ENCODE data around the gene UGT1A1. TPM values are rescaled to one million over a fixed set of nuclear protein-coding genes. Genes with fewer than 3 reads are reported as not detected.
"Not testable (repeated sequence)": the region's sequence is repeated elsewhere in the genome, so short reads cannot be mapped to it uniquely, and the experiment has no call there.

Gene UGT1A1
- total RNA-seq, 1 donor from 2014 or later: not detected

DNA sequence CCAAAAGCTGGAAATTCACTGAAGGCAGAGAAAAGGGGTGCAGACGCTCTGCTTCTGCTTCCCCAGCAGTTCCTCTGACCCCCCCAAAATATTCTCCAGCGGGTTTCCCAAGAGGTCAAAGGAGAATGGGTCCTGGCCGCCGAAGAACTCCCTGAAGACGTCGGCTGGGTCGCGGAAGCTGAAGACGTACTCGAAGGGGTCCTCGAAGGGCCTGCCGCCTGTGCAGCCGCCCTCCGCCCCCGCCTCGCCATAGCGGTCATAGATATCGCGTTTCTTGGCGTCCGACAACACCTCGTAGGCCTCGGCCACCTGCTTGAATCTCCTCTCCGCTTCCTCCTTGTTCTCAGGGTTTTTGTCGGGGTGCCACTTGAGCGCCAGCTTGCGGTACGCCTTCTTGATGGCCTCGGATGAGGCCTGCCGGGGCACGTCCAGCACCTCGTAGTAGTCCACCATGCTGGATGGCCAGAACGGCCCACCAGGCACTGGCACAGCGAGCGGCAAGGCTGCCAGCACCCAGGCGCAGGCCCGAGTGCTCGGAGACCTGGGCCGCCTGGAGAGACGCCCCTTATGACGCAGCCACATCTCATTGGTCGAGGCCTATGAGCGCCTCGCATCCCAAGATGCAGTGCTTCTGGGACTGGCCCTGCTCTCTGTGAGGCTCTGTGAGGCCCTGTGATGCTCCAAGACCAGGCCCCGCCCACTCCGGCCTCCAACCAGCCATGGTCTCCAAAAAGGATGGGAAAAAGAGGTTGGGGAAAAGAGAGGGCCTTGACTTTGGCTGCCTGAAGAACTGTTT lies 16.4 kb upstream of the UGT1A1 start:
- no peak for DNase-seq (ENCODE audit: low spot score)
- TF ChIP-seq, protein P1, sequence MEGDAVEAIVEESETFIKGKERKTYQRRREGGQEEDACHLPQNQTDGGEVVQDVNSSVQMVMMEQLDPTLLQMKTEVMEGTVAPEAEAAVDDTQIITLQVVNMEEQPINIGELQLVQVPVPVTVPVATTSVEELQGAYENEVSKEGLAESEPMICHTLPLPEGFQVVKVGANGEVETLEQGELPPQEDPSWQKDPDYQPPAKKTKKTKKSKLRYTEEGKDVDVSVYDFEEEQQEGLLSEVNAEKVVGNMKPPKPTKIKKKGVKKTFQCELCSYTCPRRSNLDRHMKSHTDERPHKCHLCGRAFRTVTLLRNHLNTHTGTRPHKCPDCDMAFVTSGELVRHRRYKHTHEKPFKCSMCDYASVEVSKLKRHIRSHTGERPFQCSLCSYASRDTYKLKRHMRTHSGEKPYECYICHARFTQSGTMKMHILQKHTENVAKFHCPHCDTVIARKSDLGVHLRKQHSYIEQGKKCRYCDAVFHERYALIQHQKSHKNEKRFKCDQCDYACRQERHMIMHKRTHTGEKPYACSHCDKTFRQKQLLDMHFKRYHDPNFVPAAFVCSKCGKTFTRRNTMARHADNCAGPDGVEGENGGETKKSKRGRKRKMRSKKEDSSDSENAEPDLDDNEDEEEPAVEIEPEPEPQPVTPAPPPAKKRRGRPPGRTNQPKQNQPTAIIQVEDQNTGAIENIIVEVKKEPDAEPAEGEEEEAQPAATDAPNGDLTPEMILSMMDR (IDR thresholded peaks at IDR 0.05; ENCODE audit: unreplicated experiment): no peak
- peaks cover 2% of the 10 kb centered on the region for H3K27me3 Mint-ChIP-seq (ENCODE audit: unreplicated experiment)
- H3K4me3 Mint-ChIP-seq (ENCODE audit: unreplicated experiment): no peak overlapping the region
- no peak overlapping the region for H3K27ac Mint-ChIP-seq (ENCODE audit: unreplicated experiment)
- no peaks in the 10 kb centered on the region for H3K9me3 Mint-ChIP-seq (ENCODE audit: unreplicated experiment)
- H3K36me3 Mint-ChIP-seq (ENCODE audit: low read depth, unreplicated experiment): no peaks in the 10 kb centered on the region
- no peaks in the 10 kb centered on the region for H3K4me1 Mint-ChIP-seq (ENCODE audit: unreplicated experiment)

DNA sequence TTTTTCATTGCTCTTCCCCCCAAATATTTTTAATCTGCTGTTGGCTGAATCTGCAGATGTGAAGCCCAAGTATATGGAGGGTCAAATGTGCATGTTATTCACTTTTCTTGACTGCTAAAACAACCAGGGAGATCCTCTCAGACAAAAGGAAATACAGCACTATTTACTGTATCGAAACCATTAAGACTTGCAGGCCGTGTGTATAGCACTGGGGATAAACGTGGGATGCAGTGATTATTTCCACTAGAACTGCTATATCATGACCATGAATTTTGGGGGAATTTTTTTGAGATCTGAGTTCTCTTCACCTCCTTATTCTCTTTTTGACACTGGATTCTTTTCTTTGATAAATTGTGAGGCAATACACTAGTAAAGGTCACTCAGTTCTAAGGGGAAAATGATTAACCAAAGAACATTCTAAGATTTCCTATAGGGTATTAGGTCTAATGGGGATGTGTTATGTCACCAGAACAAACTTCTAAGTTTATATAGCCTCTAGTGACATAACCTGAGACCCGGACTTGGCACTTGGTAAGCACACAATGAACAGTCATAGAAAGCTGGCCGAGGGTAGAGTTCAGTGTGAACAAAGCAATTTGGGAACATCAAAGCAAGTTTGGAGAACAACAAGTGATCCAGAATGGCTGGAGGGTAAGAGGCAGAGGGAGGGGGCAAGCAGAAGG lies 14.9 kb upstream of the UGT1A1 start:
- DNase-seq (ENCODE audit: low spot score): no peak
- H3K36me3 Mint-ChIP-seq (ENCODE audit: low read depth, unreplicated experiment): no peaks in the 10 kb centered on the region
- TF ChIP-seq, protein P1 (IDR thresholded peaks at IDR 0.05; ENCODE audit: unreplicated experiment): no peak
- H3K27me3 Mint-ChIP-seq (ENCODE audit: unreplicated experiment): peaks cover 2% of the 10 kb centered on the region
- H3K9me3 Mint-ChIP-seq (ENCODE audit: unreplicated experiment): peaks cover 5% of the 10 kb centered on the region
- H3K4me3 Mint-ChIP-seq (ENCODE audit: unreplicated experiment): no peak overlapping the region
- no peaks in the 10 kb centered on the region for H3K4me1 Mint-ChIP-seq (ENCODE audit: unreplicated experiment)
- H3K27ac Mint-ChIP-seq (ENCODE audit: unreplicated experiment): no peak overlapping the region

DNA sequence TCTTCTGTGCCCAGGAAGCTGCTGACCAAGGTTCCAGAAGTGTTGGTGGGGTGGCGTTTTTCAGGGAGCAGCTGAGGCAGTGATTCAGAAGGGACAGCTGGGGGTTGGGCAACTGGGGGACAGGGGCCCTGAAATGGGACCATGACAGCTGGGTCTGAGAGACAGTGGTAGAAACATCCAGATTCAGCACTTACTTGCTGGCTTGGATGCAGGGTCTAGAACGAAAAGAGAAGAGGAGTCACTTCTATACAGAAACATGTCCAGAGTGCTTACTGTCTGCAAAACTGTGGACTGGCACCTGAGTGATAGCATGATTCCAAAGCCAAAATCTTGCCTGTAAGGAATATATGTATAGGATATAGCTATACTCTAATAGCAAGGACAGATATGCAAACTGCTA lies 14.2 kb upstream of the UGT1A1 start:
- H3K36me3 Mint-ChIP-seq (ENCODE audit: low read depth, unreplicated experiment); DNase-seq (ENCODE audit: low spot score); H3K9me3 Mint-ChIP-seq (ENCODE audit: unreplicated experiment): not testable (repeated sequence)

DNA sequence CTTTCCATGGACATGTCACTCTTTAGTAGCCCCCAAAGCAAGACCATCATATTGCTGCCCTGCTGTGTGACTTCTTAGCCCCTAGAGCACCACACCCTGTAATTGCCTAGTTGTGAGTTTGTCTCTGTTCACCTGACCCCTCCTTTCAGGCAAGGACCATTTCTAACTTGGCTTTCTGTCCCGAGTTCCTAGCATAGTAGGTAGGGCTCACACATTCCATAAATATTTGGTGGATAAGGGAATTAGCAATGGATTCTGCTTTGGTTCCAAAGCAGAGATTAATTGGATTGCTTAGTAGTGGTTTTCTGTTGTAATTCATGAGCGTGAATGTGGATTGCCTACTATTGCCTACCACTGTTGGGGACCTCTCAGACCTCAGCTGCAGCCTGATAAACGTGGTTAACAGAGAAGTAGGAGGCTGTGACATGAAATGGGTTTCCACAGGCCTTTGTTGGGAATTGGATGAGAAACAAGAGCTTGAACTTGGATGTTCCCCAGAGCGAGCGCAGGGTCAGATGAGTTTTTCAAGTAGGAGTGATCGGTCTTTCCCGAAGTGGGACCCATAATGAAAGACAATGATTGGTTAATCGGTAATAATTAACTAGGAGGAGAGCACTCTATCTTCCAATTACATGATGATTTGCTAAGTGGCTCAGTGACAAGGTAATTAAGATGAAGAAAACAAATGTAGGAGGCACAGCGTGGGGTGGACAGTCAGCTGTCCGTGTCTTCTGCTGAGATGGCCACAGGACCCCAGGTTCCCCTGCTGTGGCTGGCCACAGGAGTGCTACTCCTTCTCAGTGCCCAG lies 13.4 kb upstream of the UGT1A1 start:
- Mint-ChIP-seq H3K4me1 (ENCODE audit: unreplicated experiment) (no peaks in the 10 kb centered on the region), H3K9me3 (ENCODE audit: unreplicated experiment) (peaks cover 11% of the 10 kb centered on the region), H3K4me3 (ENCODE audit: unreplicated experiment) (no peak overlapping the region), H3K36me3 (ENCODE audit: low read depth, unreplicated experiment) (peaks cover 3% of the 10 kb centered on the region), H3K27ac (ENCODE audit: unreplicated experiment) (no peak overlapping the region), H3K27me3 (ENCODE audit: unreplicated experiment) (peaks cover 2% of the 10 kb centered on the region)
- no peak for DNase-seq (ENCODE audit: low spot score)
- TF ChIP-seq, protein P1 (IDR thresholded peaks at IDR 0.05; ENCODE audit: unreplicated experiment): no peak

More for the DNA sequence above, 14.2 kb upstream of the UGT1A1 start:
- not testable (repeated sequence) for H3K27ac Mint-ChIP-seq (ENCODE audit: unreplicated experiment); H3K27me3 Mint-ChIP-seq (ENCODE audit: unreplicated experiment); H3K4me3 Mint-ChIP-seq (ENCODE audit: unreplicated experiment); H3K4me1 Mint-ChIP-seq (ENCODE audit: unreplicated experiment)

DNA sequence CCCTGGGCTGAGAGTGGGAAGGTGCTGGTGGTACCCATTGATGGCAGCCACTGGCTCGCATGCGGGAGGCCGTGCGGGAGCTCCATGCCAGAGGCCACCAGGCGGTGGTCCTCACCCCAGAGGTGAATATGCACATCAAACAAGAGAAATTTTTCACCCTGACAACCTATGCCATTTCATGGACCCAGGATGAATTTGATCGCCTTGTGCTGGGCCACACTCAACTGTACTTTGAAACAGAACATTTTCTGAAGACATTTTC lies 12.9 kb upstream of the UGT1A1 start:
- peaks cover 2% of the 10 kb centered on the region for H3K27me3 Mint-ChIP-seq (ENCODE audit: unreplicated experiment)
- no peak overlapping the region for H3K4me3 Mint-ChIP-seq (ENCODE audit: unreplicated experiment)
- no peak for DNase-seq (ENCODE audit: low spot score)
- TF ChIP-seq, protein P1 (IDR thresholded peaks at IDR 0.05; ENCODE audit: unreplicated experiment): no peak
- peaks cover 5% of the 10 kb centered on the region for H3K36me3 Mint-ChIP-seq (ENCODE audit: low read depth, unreplicated experiment)
- H3K4me1 Mint-ChIP-seq (ENCODE audit: unreplicated experiment): no peaks in the 10 kb centered on the region
- peaks cover 15% of the 10 kb centered on the region for H3K9me3 Mint-ChIP-seq (ENCODE audit: unreplicated experiment)
- H3K27ac Mint-ChIP-seq (ENCODE audit: unreplicated experiment): no peak overlapping the region

DNA sequence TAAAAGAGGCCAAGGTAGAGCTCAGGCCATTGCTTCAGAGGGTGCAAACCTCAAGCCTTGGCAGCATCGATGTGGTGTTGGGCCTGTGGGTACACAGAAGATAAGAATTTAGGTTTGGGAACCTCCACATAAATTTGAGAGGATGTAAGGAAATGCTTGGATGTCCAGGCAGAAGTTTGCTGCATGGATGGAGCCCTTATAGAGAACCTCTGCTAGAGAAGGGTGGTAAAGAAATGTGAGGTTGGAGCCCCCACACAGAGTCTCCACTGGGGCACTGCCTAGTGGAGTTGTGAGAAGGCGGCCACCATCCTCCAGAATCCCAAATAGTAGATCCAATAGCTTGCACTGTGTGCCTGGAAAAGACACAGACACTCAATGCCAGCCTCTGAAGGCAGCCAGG lies 9.4 kb upstream of the UGT1A1 start:
- H3K27me3 Mint-ChIP-seq (ENCODE audit: unreplicated experiment); H3K27ac Mint-ChIP-seq (ENCODE audit: unreplicated experiment); H3K4me1 Mint-ChIP-seq (ENCODE audit: unreplicated experiment); H3K36me3 Mint-ChIP-seq (ENCODE audit: low read depth, unreplicated experiment); H3K4me3 Mint-ChIP-seq (ENCODE audit: unreplicated experiment); DNase-seq (ENCODE audit: low spot score): not testable (repeated sequence)
- H3K9me3 Mint-ChIP-seq (ENCODE audit: unreplicated experiment): peaks cover 15% of the 10 kb centered on the region

DNA sequence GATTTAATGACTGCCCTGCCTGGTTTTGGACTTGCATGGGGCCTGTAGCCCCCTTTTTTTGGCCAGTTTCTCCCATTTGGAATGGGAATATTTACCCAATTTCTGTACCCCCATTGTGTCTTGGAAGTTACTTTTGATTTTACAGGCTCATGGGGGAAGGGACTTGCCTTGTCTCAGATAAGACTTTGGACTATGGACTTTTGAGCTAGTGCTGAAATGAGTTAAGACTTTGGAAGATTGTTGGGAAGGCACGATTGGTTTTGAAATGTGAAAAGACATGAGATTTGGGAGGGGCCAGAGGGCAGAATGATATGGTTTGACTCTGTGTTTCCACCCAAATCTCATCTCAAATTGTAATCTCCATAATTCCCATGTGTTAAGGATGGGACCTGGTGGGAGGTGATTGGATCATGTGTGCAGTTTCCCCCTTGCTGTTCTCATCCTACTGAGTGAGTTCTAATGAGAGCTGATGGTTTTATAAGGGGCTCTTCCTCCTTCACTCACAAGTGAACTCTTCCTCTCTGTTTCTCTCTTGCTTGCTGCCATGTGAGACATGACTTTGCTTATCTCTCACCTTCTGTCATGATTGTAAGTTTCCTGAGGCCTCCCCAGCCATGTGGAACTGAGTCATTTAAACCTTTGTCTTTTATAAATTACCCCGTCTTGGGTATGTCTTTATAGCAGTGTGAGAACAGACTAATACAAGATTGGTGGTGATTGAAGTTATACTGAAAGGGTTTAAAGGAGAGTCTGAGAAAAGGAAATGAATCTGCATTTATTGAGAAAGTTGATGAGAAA lies 8.7 kb upstream of the UGT1A1 start:
- H3K27me3 Mint-ChIP-seq (ENCODE audit: unreplicated experiment): not testable (repeated sequence)

More for the DNA sequence above, 8.7 kb upstream of the UGT1A1 start:
- Mint-ChIP-seq H3K9me3 (ENCODE audit: unreplicated experiment) (peaks cover 15% of the 10 kb centered on the region), H3K4me3 (ENCODE audit: unreplicated experiment) (peak overlapping the region; percentile 49)
- H3K4me1 Mint-ChIP-seq (ENCODE audit: unreplicated experiment); H3K36me3 Mint-ChIP-seq (ENCODE audit: low read depth, unreplicated experiment); H3K27ac Mint-ChIP-seq (ENCODE audit: unreplicated experiment); DNase-seq (ENCODE audit: low spot score): not testable (repeated sequence)
